HFFc6 (cell line): ENCODE measurements around the gene PSAP. TPM values are rescaled to one million over a fixed set of nuclear protein-coding genes. Genes with fewer than 3 reads are reported as not detected.

ENCODE experiments used
- DNase-seq: peaks from one replicate; pipeline ENCODE4 v3.0.0-alpha.2; 2018
- H3K27ac Mint-ChIP-seq: 2 replicates; pipeline ENCODE4 v1.8.0; 2020; ENCODE audit warnings: mild to moderate bottlenecking, mixed read lengths
- H3K27me3 Mint-ChIP-seq: 2 replicates; pipeline ENCODE4 v1.8.0; 2021; ENCODE audit warnings: mild to moderate bottlenecking, moderate library complexity, mixed read lengths; ENCODE audit not compliant: insufficient read depth
- H3K36me3 Mint-ChIP-seq: 2 replicates; pipeline ENCODE4 v1.8.0; 2021; ENCODE audit warnings: low read depth, mixed read lengths
- H3K4me1 Mint-ChIP-seq: 2 replicates; pipeline ENCODE4 v1.8.0; 2020; ENCODE audit warnings: low read depth, mixed read lengths
- H3K4me3 Mint-ChIP-seq: 2 replicates; pipeline ENCODE4 v1.8.0; 2020; ENCODE audit warnings: mild to moderate bottlenecking, moderate library complexity, mixed read lengths
- H3K9me3 Mint-ChIP-seq: 2 replicates; pipeline ENCODE4 v1.8.0; 2020; ENCODE audit warnings: mild to moderate bottlenecking, mixed read lengths
- CTCF ChIP-seq: fragments of 200-600 bp; sonication (generic); IDR thresholded peaks from 2 replicates; pipeline ENCODE4 v1.5.0; 2021; ENCODE audit warnings: antibody characterized with exemption, mild to moderate bottlenecking
- total RNA-seq, 6 experiments: library from RNA; stranded (reverse); fragmentation: NEBNext Ultra II Directional; extraction: Animal tissue kit (Norgen Biotek cat#: 25700); gene quantifications; 2 replicates in 1 of 6; 3 replicates in 5 of 6; pipeline ENCODE4 v1.2.3, GENCODE V29; 2021

The PSAP gene
- total RNA-seq, 6 experiments from 2014 or later: 375 to 549 (median 404) TPM

GRCh38 chr10:71833451-71834342 lies 17.4 kb downstream of the PSAP start:
- no peak for TF ChIP-seq CTCF
- no peaks in the 10 kb centered on the region; the same call in 1 of the 2 replicates for H3K27me3 Mint-ChIP-seq
- no peaks in the 10 kb centered on the region for H3K9me3 Mint-ChIP-seq
- H3K4me1 Mint-ChIP-seq: peaks cover 51% of the 10 kb centered on the region
- H3K27ac Mint-ChIP-seq: no peak overlapping the region
- peaks cover 29% of the 10 kb centered on the region for H3K36me3 Mint-ChIP-seq
- DNase-seq: no peak
- no peak overlapping the region for H3K4me3 Mint-ChIP-seq

DNA sequence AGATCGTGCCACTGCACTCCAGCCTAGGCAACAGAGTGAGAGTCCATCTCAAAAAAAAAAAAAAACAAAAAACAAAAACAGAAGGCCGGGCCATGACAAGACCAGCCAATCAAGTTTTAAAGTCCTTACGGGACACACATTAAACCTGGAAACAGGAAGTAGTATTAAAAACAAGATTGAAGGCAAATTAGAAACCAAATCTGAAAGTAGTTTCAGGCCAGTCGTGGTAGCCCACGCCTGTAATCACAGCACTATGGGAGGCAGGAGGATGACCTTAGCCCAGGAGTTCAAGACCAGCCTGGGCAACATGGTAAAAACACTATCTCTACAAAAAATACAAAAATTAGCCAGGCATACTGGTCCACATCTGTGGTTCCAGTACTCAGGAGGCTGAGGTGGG lies 18.1 kb downstream of the PSAP start:
- no peak for DNase-seq
- H3K36me3 Mint-ChIP-seq: peaks cover 31% of the 10 kb centered on the region
- H3K4me1 Mint-ChIP-seq: peaks cover 44% of the 10 kb centered on the region
- no peaks in the 10 kb centered on the region for H3K9me3 Mint-ChIP-seq
- H3K27me3 Mint-ChIP-seq: no peaks in the 10 kb centered on the region
- no peak overlapping the region for H3K27ac Mint-ChIP-seq
- no peak overlapping the region for H3K4me3 Mint-ChIP-seq
- TF ChIP-seq CTCF: no peak

DNA sequence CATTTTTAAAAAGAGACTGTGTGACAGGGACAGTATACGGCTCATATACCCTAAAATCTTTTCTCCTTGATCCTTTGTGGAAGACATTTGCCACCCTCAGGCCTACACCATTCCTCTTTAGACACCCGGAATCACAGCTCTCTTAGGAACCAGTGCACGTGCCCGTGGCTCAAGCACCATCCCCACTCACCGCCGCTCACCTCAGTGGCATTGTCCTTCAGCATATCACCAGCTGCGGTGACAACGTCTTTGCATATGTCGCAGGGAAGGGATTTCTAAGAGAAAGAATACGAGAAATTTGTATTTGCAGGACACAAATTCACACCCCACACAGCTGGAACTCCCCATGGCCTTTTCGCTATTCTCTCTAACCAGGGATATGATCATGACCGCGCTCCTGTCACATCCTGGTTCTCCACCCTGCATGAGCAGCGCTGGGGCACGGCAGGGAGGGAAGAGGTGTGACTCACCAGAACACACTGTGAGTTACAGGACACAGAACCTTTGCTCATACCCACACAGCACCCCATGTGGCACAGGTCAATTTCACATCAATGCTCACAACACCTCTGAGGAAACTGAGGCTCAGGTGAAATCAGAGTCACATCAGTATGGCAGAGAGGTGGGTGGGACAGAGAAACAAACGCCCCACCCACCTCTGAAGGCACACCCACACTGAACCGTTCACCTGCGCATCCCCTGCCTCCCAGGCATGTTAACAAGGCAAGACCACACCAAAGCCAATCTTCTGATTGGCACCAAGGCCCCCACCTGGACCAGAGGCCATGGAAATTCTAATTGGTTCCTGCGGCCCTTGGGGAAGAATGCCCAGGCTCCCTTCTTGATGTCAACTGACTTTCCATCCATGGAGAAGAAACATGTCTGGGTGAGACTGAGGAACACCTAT lies 19.2 kb downstream of the PSAP start:
- no peak overlapping the region for H3K4me3 Mint-ChIP-seq
- peak overlapping the region; percentile 38; the same call in 1 of the 2 replicates for H3K27ac Mint-ChIP-seq
- peaks cover 33% of the 10 kb centered on the region for H3K4me1 Mint-ChIP-seq
- H3K9me3 Mint-ChIP-seq: no peaks in the 10 kb centered on the region
- TF ChIP-seq CTCF: no peak
- H3K36me3 Mint-ChIP-seq: peaks cover 32% of the 10 kb centered on the region
- DNase-seq: peak; percentile 26
- no peaks in the 10 kb centered on the region for H3K27me3 Mint-ChIP-seq

- H3K4me3 Mint-ChIP-seq: no peak overlapping the region
- peaks cover 28% of the 10 kb centered on the region for H3K36me3 Mint-ChIP-seq
- no peaks in the 10 kb centered on the region for H3K9me3 Mint-ChIP-seq
- no peak for DNase-seq
- TF ChIP-seq CTCF: no peak
- peaks cover 21% of the 10 kb centered on the region for H3K4me1 Mint-ChIP-seq
- no peak overlapping the region for H3K27ac Mint-ChIP-seq
- no peaks in the 10 kb centered on the region for H3K27me3 Mint-ChIP-seq
Observed at GRCh38 chr10:71830726-71831125, 20.3 kb downstream of the PSAP start.

DNA sequence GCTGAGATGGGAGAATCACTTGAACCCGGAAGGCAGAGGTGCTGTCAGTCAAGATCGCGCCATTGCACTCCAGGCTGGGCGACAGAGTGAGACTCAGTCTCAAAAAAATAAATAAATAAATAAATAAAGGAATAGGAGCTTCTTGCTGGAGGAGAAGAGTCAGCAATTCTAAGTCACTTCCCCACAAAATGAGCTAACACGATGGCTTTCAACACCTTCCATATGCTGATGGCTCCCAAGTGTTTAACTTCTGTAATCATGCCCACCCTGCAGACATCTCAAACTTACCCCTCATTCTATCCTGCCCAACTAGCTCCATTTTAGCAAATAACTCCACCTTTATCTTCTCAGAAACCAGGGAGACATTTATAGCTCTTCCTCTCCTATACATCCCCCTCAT lies 21.2 kb downstream of the PSAP start:
- no peaks in the 10 kb centered on the region for H3K27me3 Mint-ChIP-seq
- H3K9me3 Mint-ChIP-seq: no peaks in the 10 kb centered on the region
- no peak overlapping the region for H3K4me3 Mint-ChIP-seq
- peaks cover 19% of the 10 kb centered on the region for H3K4me1 Mint-ChIP-seq
- H3K27ac Mint-ChIP-seq: no peak overlapping the region
- DNase-seq: no peak
- H3K36me3 Mint-ChIP-seq: peaks cover 32% of the 10 kb centered on the region
- no peak for TF ChIP-seq CTCF
